Nephron (organoid): ENCODE measurements around the gene ZDHHC14.

Source experiments
- H3K27ac Mint-ChIP-seq, 3 experiments: 2 replicates each; pipeline ENCODE4 v1.8.0; 2020; ENCODE audit warnings: mixed read lengths in 3 of 3, mild to moderate bottlenecking in 2 of 3, moderate library complexity in 1 of 3
- H3K27me3 Mint-ChIP-seq: 2 replicates; pipeline ENCODE4 v1.8.0; 2021; ENCODE audit warnings: low read depth, mild to moderate bottlenecking, moderate library complexity, mixed read lengths
- H3K36me3 Mint-ChIP-seq: 2 replicates; pipeline ENCODE4 v1.8.0; 2020; ENCODE audit warnings: low read depth, mixed read lengths
- H3K4me1 Mint-ChIP-seq: 2 replicates; pipeline ENCODE4 v1.8.0; 2020; ENCODE audit warnings: mixed read lengths
- H3K4me3 Mint-ChIP-seq, 3 experiments: 2 replicates each; pipeline ENCODE4 v1.8.0; 2020; ENCODE audit warnings: mild to moderate bottlenecking in 3 of 3, mixed read lengths in 3 of 3, moderate library complexity in 2 of 3
- H3K9me3 Mint-ChIP-seq: 2 replicates; pipeline ENCODE4 v1.8.0; 2020; ENCODE audit warnings: mixed read lengths
- TF ChIP-seq, protein P1 (sequence below), 3 experiments: fragments of 200-600 bp; sonication (generic); IDR thresholded peaks; one replicate each; pipeline ENCODE4 v1.5.0; 2021; ENCODE audit warnings: antibody characterized with exemption in 3 of 3; ENCODE audit not compliant: unreplicated experiment in 3 of 3

The ZDHHC14 gene

DNA sequence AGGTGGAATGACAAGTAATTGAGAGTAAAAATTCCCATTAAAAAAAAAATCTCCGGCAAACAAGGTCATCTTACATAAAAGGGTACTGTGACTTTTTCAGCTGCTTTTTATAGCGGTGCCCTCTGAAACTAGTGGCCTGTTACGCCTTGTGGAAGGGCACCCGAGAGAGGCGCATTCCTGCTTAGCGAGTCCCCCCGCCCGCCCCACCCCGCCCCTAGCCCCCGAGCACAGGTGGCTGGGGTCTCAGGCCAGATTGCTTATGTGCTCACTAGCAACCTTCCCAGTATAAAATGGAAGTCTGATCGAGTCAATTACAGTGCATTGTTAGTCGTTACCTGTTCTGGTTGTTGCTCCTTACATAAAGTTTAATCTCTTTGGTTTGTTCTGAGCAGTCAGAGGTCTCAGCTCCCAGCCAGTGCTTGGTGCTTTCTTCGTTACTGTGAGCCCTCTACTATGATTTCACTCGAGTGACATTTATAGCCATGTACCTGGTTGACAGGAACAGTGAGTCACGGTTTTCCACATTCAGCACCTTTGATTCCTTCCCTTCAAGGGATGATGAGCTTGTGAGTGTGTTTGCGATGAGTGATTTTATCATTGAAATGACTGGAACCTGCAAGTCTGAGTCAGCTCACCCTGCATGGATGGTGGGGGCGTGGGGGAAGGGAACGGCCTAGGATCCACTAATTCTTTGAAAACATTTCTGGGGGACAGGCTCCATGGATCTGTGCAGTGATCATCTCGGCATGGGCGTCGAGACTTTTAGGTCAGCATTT, 47.6 kb downstream of the ZDHHC14 start:
- TF ChIP-seq, protein P1, sequence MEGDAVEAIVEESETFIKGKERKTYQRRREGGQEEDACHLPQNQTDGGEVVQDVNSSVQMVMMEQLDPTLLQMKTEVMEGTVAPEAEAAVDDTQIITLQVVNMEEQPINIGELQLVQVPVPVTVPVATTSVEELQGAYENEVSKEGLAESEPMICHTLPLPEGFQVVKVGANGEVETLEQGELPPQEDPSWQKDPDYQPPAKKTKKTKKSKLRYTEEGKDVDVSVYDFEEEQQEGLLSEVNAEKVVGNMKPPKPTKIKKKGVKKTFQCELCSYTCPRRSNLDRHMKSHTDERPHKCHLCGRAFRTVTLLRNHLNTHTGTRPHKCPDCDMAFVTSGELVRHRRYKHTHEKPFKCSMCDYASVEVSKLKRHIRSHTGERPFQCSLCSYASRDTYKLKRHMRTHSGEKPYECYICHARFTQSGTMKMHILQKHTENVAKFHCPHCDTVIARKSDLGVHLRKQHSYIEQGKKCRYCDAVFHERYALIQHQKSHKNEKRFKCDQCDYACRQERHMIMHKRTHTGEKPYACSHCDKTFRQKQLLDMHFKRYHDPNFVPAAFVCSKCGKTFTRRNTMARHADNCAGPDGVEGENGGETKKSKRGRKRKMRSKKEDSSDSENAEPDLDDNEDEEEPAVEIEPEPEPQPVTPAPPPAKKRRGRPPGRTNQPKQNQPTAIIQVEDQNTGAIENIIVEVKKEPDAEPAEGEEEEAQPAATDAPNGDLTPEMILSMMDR (IDR thresholded peaks at IDR 0.05; ENCODE audit: unreplicated experiment in 3 of 3) = no peak
- H3K27me3 Mint-ChIP-seq = peaks cover 9% of the 10 kb centered on the region
- peak overlapping the region; percentile 13 to 90 (median 59) for H3K27ac Mint-ChIP-seq
- H3K9me3 Mint-ChIP-seq = no peaks in the 10 kb centered on the region
- no peaks in the 10 kb centered on the region for H3K36me3 Mint-ChIP-seq
- peaks cover 55% of the 10 kb centered on the region for H3K4me1 Mint-ChIP-seq
- H3K4me3 Mint-ChIP-seq = no peak overlapping the region

DNA sequence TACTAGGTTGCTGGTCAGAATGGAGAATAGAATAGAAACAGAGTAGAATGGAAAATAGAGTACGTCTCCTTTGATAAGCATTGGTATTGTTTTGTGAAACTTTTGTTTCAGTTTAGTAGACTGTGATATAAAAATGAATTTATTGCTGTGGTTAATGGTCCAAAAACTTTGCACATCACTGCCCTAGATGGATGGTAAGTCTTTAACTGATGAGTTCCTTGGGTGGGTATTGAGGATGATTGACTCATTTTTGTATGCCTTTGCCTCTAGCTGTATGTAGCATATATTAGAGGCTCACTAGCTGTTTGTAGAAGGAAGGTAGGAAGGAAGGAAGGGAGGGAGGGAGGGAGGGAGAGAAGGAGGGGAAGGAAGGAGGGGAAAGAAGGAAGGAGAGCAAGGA, 48.3 kb downstream of the ZDHHC14 start:
- Mint-ChIP-seq H3K27ac (peak overlapping the region; percentile 13 to 90 (median 59)), H3K9me3 (no peaks in the 10 kb centered on the region), H3K4me3 (no peak overlapping the region), H3K4me1 (peaks cover 53% of the 10 kb centered on the region), H3K27me3 (peaks cover 9% of the 10 kb centered on the region), H3K36me3 (no peaks in the 10 kb centered on the region)
- TF ChIP-seq, protein P1 (IDR thresholded peaks at IDR 0.05; ENCODE audit: unreplicated experiment in 3 of 3) = no peak

- Mint-ChIP-seq H3K27me3 (peaks cover 9% of the 10 kb centered on the region), H3K4me1 (peaks cover 49% of the 10 kb centered on the region), H3K36me3 (no peaks in the 10 kb centered on the region), H3K4me3 (no peak overlapping the region), H3K27ac (no peak overlapping the region), H3K9me3 (no peaks in the 10 kb centered on the region)
- TF ChIP-seq, protein P1 (IDR thresholded peaks at IDR 0.05; ENCODE audit: unreplicated experiment in 3 of 3) = no peak
These were observed 49.8 kb downstream of the ZDHHC14 start for GRCh38 chr6:157430834-157431233.

GRCh38 chr6:157432231-157432891, 51.4 kb downstream of the ZDHHC14 start:
- H3K27ac Mint-ChIP-seq = peak overlapping the region; percentile 3 to 33 (median 25)
- TF ChIP-seq, protein P1 (IDR thresholded peaks at IDR 0.05; ENCODE audit: unreplicated experiment in 3 of 3) = no peak
- H3K4me3 Mint-ChIP-seq = no peak overlapping the region
- peaks cover 54% of the 10 kb centered on the region for H3K4me1 Mint-ChIP-seq
- no peaks in the 10 kb centered on the region for H3K36me3 Mint-ChIP-seq
- H3K27me3 Mint-ChIP-seq = peaks cover 7% of the 10 kb centered on the region
- H3K9me3 Mint-ChIP-seq = no peaks in the 10 kb centered on the region

GRCh38 chr6:157432892-157433265, 51.9 kb downstream of the ZDHHC14 start:
- H3K4me3 Mint-ChIP-seq = no peak overlapping the region
- TF ChIP-seq, protein P1 (IDR thresholded peaks at IDR 0.05; ENCODE audit: unreplicated experiment in 3 of 3) = no peak
- H3K4me1 Mint-ChIP-seq = peaks cover 54% of the 10 kb centered on the region
- no peaks in the 10 kb centered on the region for H3K36me3 Mint-ChIP-seq
- H3K9me3 Mint-ChIP-seq = no peaks in the 10 kb centered on the region
- peaks cover 5% of the 10 kb centered on the region for H3K27me3 Mint-ChIP-seq
- H3K27ac Mint-ChIP-seq = peak overlapping the region in 1 of 3 experiments; percentile 33
